H1 (cell line): ENCODE data around the gene HEATR1.
A peak's percentile ranks its signal among the peaks of the same experiment; 100 is the strongest.
"Not testable (repeated sequence)": the region's sequence is repeated elsewhere in the genome, so short reads cannot be mapped to it uniquely, and the experiment has no call there.

ENCODE experiments used
- ATF2 ChIP-seq: IDR thresholded peaks from 2 replicates; pipeline ENCODE4 v1.6.1; 2012; ENCODE audit warnings: low read length, inconsistent platforms
- CEBPB ChIP-seq: IDR thresholded peaks from 2 replicates; pipeline ENCODE4 v1.6.1; 2012; ENCODE audit warnings: low read depth, low read length
- CHD7 ChIP-seq: fragments of 300-600 bp; sonication (generic); IDR thresholded peaks from 2 replicates; pipeline ENCODE4 v1.7.1; 2012; ENCODE audit warnings: low read length, moderate library complexity, mild to moderate bottlenecking, inconsistent platforms; ENCODE audit not compliant: insufficient replicate concordance
- CTCF ChIP-seq, 3 experiments: IDR thresholded peaks; 1 replicate in 2 of 3; 2 replicates in 1 of 3; pipeline versions ENCODE4 v1.5.1 to v1.6.1; 2011; ENCODE audit warnings: low read length in 3 of 3, mild to moderate bottlenecking in 3 of 3, inconsistent platforms in 2 of 3, low read depth in 1 of 3, moderate library complexity in 1 of 3; ENCODE audit not compliant: insufficient read depth in 1 of 3; ENCODE audit errors: control extremely low read depth in 1 of 3
- EP300 ChIP-seq, 2 experiments: IDR thresholded peaks; 1 replicate in 1 of 2; 2 replicates in 1 of 2; pipeline ENCODE4 v1.6.1; 2011 to 2012; ENCODE audit warnings: low read depth in 2 of 2, low read length in 2 of 2, mild to moderate bottlenecking in 2 of 2, borderline replicate concordance in 1 of 2, inconsistent platforms in 1 of 2, moderate library complexity in 1 of 2
- EZH2 ChIP-seq: fragments of 200-600 bp; sonication (generic); IDR thresholded peaks from 2 replicates; pipeline ENCODE4 v1.7.1; 2012; ENCODE audit warnings: low read depth, mild to moderate bottlenecking, moderate library complexity, low read length, inconsistent platforms; ENCODE audit not compliant: severe bottlenecking
- KDM1A ChIP-seq: fragments of 200-600, 300-600 bp; sonication (generic); IDR thresholded peaks from 2 replicates; pipeline ENCODE4 v1.7.1; 2016; ENCODE audit warnings: mild to moderate bottlenecking, low read length, borderline replicate concordance
- POLR2A ChIP-seq, 2 experiments: IDR thresholded peaks; 1 replicate in 1 of 2; 2 replicates in 1 of 2; pipeline ENCODE4 v1.6.1; 2011; ENCODE audit warnings: low read depth in 2 of 2, low read length in 2 of 2, mild to moderate bottlenecking in 2 of 2; ENCODE audit errors: control extremely low read depth in 1 of 2
- POLR2AphosphoS5 ChIP-seq: IDR thresholded peaks from 2 replicates; pipeline ENCODE4 v1.6.1; 2011; ENCODE audit warnings: low read depth, low read length
- SP1 ChIP-seq: IDR thresholded peaks from 2 replicates; pipeline ENCODE4 v1.6.1; 2011; ENCODE audit warnings: low read depth, low read length
- TBP ChIP-seq: IDR thresholded peaks from 2 replicates; pipeline ENCODE4 v1.6.1; 2011; ENCODE audit warnings: low read depth, low read length, improper control_type of control experiment
- TEAD4 ChIP-seq: IDR thresholded peaks from 2 replicates; pipeline ENCODE4 v1.6.1; 2012; ENCODE audit warnings: low read depth, low read length, inconsistent platforms, mixed read lengths

- not testable (repeated sequence) for TF ChIP-seq POLR2A (IDR thresholded peaks at IDR 0.05; ENCODE audit: control extremely low read depth in 1 of 2, low read depth in 2 of 2, low read length in 2 of 2); EP300 (IDR thresholded peaks at IDR 0.05; ENCODE audit: borderline replicate concordance in 1 of 2, low read depth in 2 of 2, low read length in 2 of 2); CTCF (IDR thresholded peaks at IDR 0.05; ENCODE audit: control extremely low read depth in 1 of 3, insufficient read depth in 1 of 3, low read depth in 1 of 3, low read length in 3 of 3); CHD7; KDM1A; SP1; TBP; ATF2; TEAD4; EZH2; POLR2AphosphoS5
- peak; percentile 70 for TF ChIP-seq CEBPB
These were observed 27.3 kb downstream of the HEATR1 start for GRCh38 chr1:236577041-236577440.
